Adrenal gland (tissue), 12 donors: ENCODE results near the gene ARPC1B. TPM values are rescaled to one million over a fixed set of nuclear protein-coding genes. Genes with fewer than 3 reads are reported as not detected.
"Not testable (repeated sequence)": the region's sequence is repeated elsewhere in the genome, so short reads cannot be mapped to it uniquely, and the experiment has no call there.

Source experiments
- DNase-seq, 7 donors: peaks; one replicate each; pipeline ENCODE4 v3.0.0-alpha.2; 2019 to 2020
- H3K27ac ChIP-seq, 5 donors: fragments of 200-600 bp; sonication (generic) in 4 of 5; 1 replicate in 3 of 5; 2 replicates in 2 of 5; pipeline versions ENCODE4 v1.5.1 to v1.8.0; 2016 to 2020; ENCODE audit warnings: mild to moderate bottlenecking in 1 of 5
- H3K27me3 ChIP-seq: fragments of 200-600 bp; 2 replicates; pipeline ENCODE4 v1.8.0; 2021
- H3K36me3 ChIP-seq, 2 donors: fragments of 200-600 bp; replicated peaks in 1 of 2; 1 replicate in 1 of 2; 2 replicates in 1 of 2; pipeline versions ENCODE4 v1.5.1 to v1.8.0; 2018 to 2022
- H3K4me1 ChIP-seq, 2 donors: fragments of 200-600 bp; replicated peaks in 1 of 2; 1 replicate in 1 of 2; 2 replicates in 1 of 2; pipeline versions ENCODE4 v1.5.1 to v1.8.0; 2018 to 2021
- H3K4me3 ChIP-seq, 4 donors: fragments of 200-600 bp; sonication (generic) in 3 of 4; one replicate each; pipeline ENCODE4 v1.5.1; 2016 to 2018
- H3K9me3 ChIP-seq, 3 donors: fragments of 200-600 bp; sonication (generic) in 1 of 3; replicated peaks in 1 of 3; 1 replicate in 2 of 3; 2 replicates in 1 of 3; pipeline versions ENCODE4 v1.5.1 to v1.8.0; 2016 to 2021
- CTCF ChIP-seq, 6 experiments: fragments of 450-650 bp in 4 of 6; fragments of 200-600 bp in 2 of 6; sonication (generic) in 1 of 6; IDR thresholded peaks; 1 replicate in 5 of 6; 2 replicates in 1 of 6; pipeline versions ENCODE4 v1.5.1 to v1.8.0; 2016 to 2021; ENCODE audit warnings: antibody characterized with exemption in 6 of 6, mild to moderate bottlenecking in 2 of 6, moderate library complexity in 1 of 6
- POLR2A ChIP-seq, 2 donors: fragments of 450-650 bp; IDR thresholded peaks; one replicate each; pipeline ENCODE4 v1.6.1; 2017; ENCODE audit warnings: antibody characterized with exemption in 2 of 2, mild to moderate bottlenecking in 2 of 2, moderate library complexity in 1 of 2
- WGBS, 4 donors: extraction: QIAGEN DNeasy Blood & Tissue Kit in 2 of 4; methylation state at CpG; one replicate each; pipeline versions ENCODE4 v1.1.5 to v1.1.7; 2013 to 2017; 5-methylcytosine and 5-hydroxymethylcytosine counted together
- intact Hi-C, 2 donors: fragments of 100-400 bp; cut with DNase I; formaldehyde crosslinking; loops; one replicate each; pipeline versions ENCODE4 v1.14.1 to v1.15.0; 2022 to 2023
- polyA plus RNA-seq, 3 donors: library from polyadenylated mRNA; stranded (reverse); fragments of 200-250 nt in 2 of 3; fragments of 350-450 nt in 1 of 3; fragmentation: Illumina TruSeq in 1 of 3; extraction: RNeasy Lipid Tissue Mini Kit (QIAGEN cat#74804) in 1 of 3; gene quantifications; one replicate each; pipeline ENCODE4 v1.2.3, GENCODE V29; 2013 to 2014
- total RNA-seq, 9 donors: library from RNA; depleted of rRNA in 4 of 9; stranded (reverse); fragments of >200 nt in 4 of 9; fragments of 120-200 nt in 1 of 9; fragmentation: NEBNext Ultra II Directional in 1 of 9; extraction: Animal tissue kit (Norgen Biotek cat#: 25700) in 1 of 9; gene quantifications; one replicate each; pipeline versions ENCODE4 v1.1.0 to v1.2.4, GENCODE V29; 2013 to 2023
- donor health status: healthy with polysubstance abuse.
- donor health status: Bipolar disorder and iron deficiency.
- donor health status: DM: yes; HTN: yes; CAD: no.
- donor health status: DM: no; HTN: no; CAD: no.
- donor health status: DM: no; HTN: no; CAD: no.
- donor health status: DM: yes; HTN: yes; CAD: no.

Gene ARPC1B
- total and polyA plus RNA-seq, 12 donors: 57.2 to 353 (median 94.3) TPM

GRCh38 chr7:99422625-99423024, 48.1 kb downstream of the ARPC1B start:
- Histone ChIP-seq H3K4me3 (no peak overlapping the region), H3K27ac (no peak overlapping the region), H3K27me3 (no peaks in the 10 kb centered on the region), H3K36me3 (peaks cover 0 to 62% of the 10 kb centered on the region in 2 donors), H3K4me1 (no peaks in the 10 kb centered on the region), H3K9me3 (no peaks in the 10 kb centered on the region)
- TF ChIP-seq POLR2A (IDR thresholded peaks at IDR 0.05) (no peak), CTCF (IDR thresholded peaks at IDR 0.05) (no peak)
- no peak for DNase-seq
- 82 to 90% (median 84%) methylated on average over 5 of the region's 5 CpGs for WGBS, 4 donors
- intact Hi-C loops: no loop called here

- Histone ChIP-seq H3K27ac (no peak overlapping the region), H3K27me3 (no peaks in the 10 kb centered on the region), H3K36me3 (peaks cover 0 to 58% of the 10 kb centered on the region in 2 donors), H3K9me3 (no peaks in the 10 kb centered on the region), H3K4me3 (no peak overlapping the region), H3K4me1 (no peaks in the 10 kb centered on the region)
- intact Hi-C loops: no loop called here
- WGBS, 4 donors: 94 to 100% (median 95%) methylated on average over 3 to 24 of the region's 24 CpGs
- TF ChIP-seq POLR2A (IDR thresholded peaks at IDR 0.05) (no peak), CTCF (IDR thresholded peaks at IDR 0.05) (no peak)
- DNase-seq: no peak
Measured at GRCh38 chr7:99424932-99425730, 50.6 kb downstream of the ARPC1B start.

- Histone ChIP-seq H3K4me3 (no peak overlapping the region), H3K36me3 (peaks cover 0 to 73% of the 10 kb centered on the region in 2 donors), H3K27ac (no peak overlapping the region), H3K27me3 (no peaks in the 10 kb centered on the region), H3K4me1 (no peaks in the 10 kb centered on the region), H3K9me3 (no peaks in the 10 kb centered on the region)
- DNase-seq: no peak
- 82 to 91% (median 85%) methylated on average over 6 to 10 of the region's 10 CpGs for WGBS, 4 donors
- no peak for TF ChIP-seq POLR2A (IDR thresholded peaks at IDR 0.05)
- TF ChIP-seq CTCF (IDR thresholded peaks at IDR 0.05): no peak
- intact Hi-C loops: no loop called here
Measured at GRCh38 chr7:99428972-99429566, 54.5 kb downstream of the ARPC1B start.

GRCh38 chr7:99429756-99430155, 55.2 kb downstream of the ARPC1B start:
- Histone ChIP-seq H3K27ac (no peak overlapping the region), H3K36me3 (peaks cover 0 to 72% of the 10 kb centered on the region in 2 donors), H3K9me3 (no peaks in the 10 kb centered on the region), H3K4me1 (no peaks in the 10 kb centered on the region), H3K4me3 (no peak overlapping the region), H3K27me3 (no peaks in the 10 kb centered on the region)
- intact Hi-C loops: no loop called here
- TF ChIP-seq POLR2A (IDR thresholded peaks at IDR 0.05): no peak
- TF ChIP-seq CTCF (IDR thresholded peaks at IDR 0.05): no peak
- no peak for DNase-seq
- 79 to 92% (median 89%) methylated on average over 4 to 8 of the region's 8 CpGs for WGBS, 4 donors

- H3K4me3 ChIP-seq, H3K27me3 ChIP-seq, intact Hi-C loops, H3K9me3 ChIP-seq, H3K27ac ChIP-seq, H3K4me1 ChIP-seq, DNase-seq: not testable (repeated sequence)
- H3K36me3 ChIP-seq: peaks cover 0 to 67% of the 10 kb centered on the region in 2 donors
- WGBS, 4 donors: 85 to 92% (median 86%) methylated on average over 8 to 13 of the region's 13 CpGs
Measured at GRCh38 chr7:99431756-99432540, 57.4 kb downstream of the ARPC1B start.
